ENCODE measurements around the gene OR2T33. TPM values are rescaled to one million over a fixed set of nuclear protein-coding genes. Genes with fewer than 3 reads are reported as not detected.

Gene OR2T33
- total RNA-seq, 2 experiments from 2014 or later = 0.25 TPM; not detected in 1

DNA sequence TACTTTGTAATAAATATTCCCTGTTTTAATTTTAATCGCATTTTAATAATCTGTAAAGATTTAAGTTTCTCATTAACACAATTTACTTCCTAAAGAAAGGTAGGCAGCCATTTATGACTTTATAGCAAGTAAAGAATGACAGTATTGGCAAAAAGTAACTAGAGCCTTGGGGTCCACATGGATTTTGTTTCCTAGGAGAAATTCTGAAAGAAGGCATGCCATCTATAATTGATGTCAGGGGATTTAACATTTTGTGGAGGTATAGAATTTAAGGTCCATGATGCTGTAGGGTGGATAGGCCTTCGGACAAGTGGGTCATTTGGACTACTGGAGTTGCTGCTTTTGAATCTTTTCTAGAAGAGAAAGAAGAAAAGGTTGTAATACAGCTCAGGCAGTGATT is 46.7 kb downstream of the OR2T33 start, which contains the start of gene OR2M4:
TSS of gene OR2M4 (plus strand) at position 301 of the 400 bp plus-strand sequence. CDS start 7,512 bp downstream, outside the sequence.
- intact Hi-C loops (cut with DNase I, micrococcal nuclease) = no loop called here
- Mint-ChIP-seq H3K36me3 (ENCODE audit: low read depth) (no peaks in the 10 kb centered on the region), H3K9me3 (peaks cover 4% of the 10 kb centered on the region), H3K4me3 (no peak within 1 kb of the TSS), H3K27ac (no peak within 1 kb of the TSS), H3K27me3 (peaks cover 14% of the 10 kb centered on the region), H3K4me1 (ENCODE audit: low read depth) (no peaks in the 10 kb centered on the region)
- ATAC-seq (ENCODE audit: poor library complexity) (no peak), DNase-seq (no peak)
- H3K4me1 ChIP-seq (ENCODE audit: insufficient read depth, low read length) = no peaks in the 10 kb centered on the region
- no peak within 1 kb of the TSS for H3K27ac ChIP-seq (ENCODE audit: low read depth in 1 of 2, low read length in 2 of 2)
- no peak within 1 kb of the TSS for H3K4me3 ChIP-seq (ENCODE audit: low read length)
- TF ChIP-seq, protein P1, sequence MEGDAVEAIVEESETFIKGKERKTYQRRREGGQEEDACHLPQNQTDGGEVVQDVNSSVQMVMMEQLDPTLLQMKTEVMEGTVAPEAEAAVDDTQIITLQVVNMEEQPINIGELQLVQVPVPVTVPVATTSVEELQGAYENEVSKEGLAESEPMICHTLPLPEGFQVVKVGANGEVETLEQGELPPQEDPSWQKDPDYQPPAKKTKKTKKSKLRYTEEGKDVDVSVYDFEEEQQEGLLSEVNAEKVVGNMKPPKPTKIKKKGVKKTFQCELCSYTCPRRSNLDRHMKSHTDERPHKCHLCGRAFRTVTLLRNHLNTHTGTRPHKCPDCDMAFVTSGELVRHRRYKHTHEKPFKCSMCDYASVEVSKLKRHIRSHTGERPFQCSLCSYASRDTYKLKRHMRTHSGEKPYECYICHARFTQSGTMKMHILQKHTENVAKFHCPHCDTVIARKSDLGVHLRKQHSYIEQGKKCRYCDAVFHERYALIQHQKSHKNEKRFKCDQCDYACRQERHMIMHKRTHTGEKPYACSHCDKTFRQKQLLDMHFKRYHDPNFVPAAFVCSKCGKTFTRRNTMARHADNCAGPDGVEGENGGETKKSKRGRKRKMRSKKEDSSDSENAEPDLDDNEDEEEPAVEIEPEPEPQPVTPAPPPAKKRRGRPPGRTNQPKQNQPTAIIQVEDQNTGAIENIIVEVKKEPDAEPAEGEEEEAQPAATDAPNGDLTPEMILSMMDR (IDR thresholded peaks at IDR 0.05) = no peak
- no peaks in the 10 kb centered on the region for H3K36me3 ChIP-seq (ENCODE audit: insufficient read depth, low read length)
- peaks cover 0 to 10% of the 10 kb centered on the region in 2 experiments for H3K9me3 ChIP-seq (ENCODE audit: control insufficient read depth in 1 of 2, insufficient read depth in 1 of 2, low read length in 2 of 2)
- CTCF ChIA-PET = no interaction called here
- POLR2A ChIA-PET = no interaction called here
- H3K27me3 ChIP-seq (ENCODE audit: control insufficient read depth in 1 of 2, insufficient read depth in 2 of 2, low read length in 2 of 2) = no peaks in the 10 kb centered on the region

DNA sequence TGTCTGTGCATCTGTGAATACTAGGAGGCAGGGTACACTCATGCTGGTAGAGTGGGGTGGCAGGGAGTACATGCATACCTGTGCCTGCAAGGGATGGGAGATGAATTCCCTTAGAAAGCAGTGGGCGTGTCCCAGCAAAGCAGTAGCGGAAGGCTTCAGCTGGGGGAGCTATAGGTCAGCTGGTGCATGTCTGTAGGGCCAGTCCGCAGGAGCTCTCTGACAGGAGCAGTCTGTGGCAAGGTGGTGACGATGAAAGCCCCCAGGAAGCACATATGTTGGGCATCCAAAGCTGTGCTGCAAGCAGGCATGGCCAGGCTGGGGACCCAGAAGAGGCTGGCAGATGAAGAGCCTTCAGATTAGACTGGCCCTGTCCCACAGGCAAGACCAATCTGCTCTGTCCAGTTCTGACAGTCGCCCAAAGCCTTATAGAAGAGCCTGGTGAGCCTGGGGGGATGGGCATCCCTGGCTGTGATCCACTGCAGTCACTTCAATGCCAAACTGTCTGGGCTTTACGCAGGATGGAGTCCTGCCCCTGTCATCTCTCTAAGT is 48.3 kb downstream of the OR2T33 start:
- Mint-ChIP-seq H3K4me1 (ENCODE audit: low read depth) (no peaks in the 10 kb centered on the region), H3K27ac (no peak overlapping the region), H3K27me3 (peaks cover 12% of the 10 kb centered on the region), H3K36me3 (ENCODE audit: low read depth) (no peaks in the 10 kb centered on the region), H3K4me3 (no peak overlapping the region), H3K9me3 (peaks cover 4% of the 10 kb centered on the region)
- H3K36me3 ChIP-seq (ENCODE audit: insufficient read depth, low read length) = no peaks in the 10 kb centered on the region
- no peak for ATAC-seq (ENCODE audit: poor library complexity)
- intact Hi-C loops (cut with DNase I, micrococcal nuclease) = no loop called here
- H3K27ac ChIP-seq (ENCODE audit: low read depth in 1 of 2, low read length in 2 of 2) = no peak overlapping the region
- no peak overlapping the region for H3K4me3 ChIP-seq (ENCODE audit: low read length)
- CTCF ChIA-PET = no interaction called here
- no peaks in the 10 kb centered on the region for H3K27me3 ChIP-seq (ENCODE audit: control insufficient read depth in 1 of 2, insufficient read depth in 2 of 2, low read length in 2 of 2)
- POLR2A ChIA-PET = no interaction called here
- no peaks in the 10 kb centered on the region for H3K4me1 ChIP-seq (ENCODE audit: insufficient read depth, low read length)
- no peak for DNase-seq
- peaks cover 0 to 10% of the 10 kb centered on the region in 2 experiments for H3K9me3 ChIP-seq (ENCODE audit: control insufficient read depth in 1 of 2, insufficient read depth in 1 of 2, low read length in 2 of 2)
- TF ChIP-seq, protein P1 (IDR thresholded peaks at IDR 0.05) = no peak

DNA sequence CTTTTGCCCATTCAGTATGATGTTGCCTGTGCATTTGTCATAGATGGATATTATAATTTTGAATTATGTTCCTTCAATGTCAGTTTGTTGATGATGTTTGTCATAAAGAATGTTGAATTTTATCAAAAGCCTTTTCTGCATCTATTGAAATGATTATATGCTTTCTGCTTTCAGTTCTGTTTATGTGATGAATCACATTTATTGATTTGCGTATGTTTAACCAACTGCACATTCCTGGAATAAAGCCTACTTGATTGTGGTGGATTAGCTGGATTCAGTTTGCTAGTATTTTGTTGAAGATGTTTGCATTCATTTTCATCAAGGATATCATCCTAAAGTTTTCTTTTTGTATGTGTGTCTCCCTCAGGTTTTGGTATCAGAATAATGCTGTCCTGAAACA is 52.2 kb downstream of the OR2T33 start:
- H3K27ac ChIP-seq (ENCODE audit: low read depth in 1 of 2, low read length in 2 of 2) = no peak overlapping the region
- CTCF ChIA-PET = no interaction called here
- H3K36me3 ChIP-seq (ENCODE audit: insufficient read depth, low read length) = no peaks in the 10 kb centered on the region
- no peak overlapping the region for H3K4me3 ChIP-seq (ENCODE audit: low read length)
- Mint-ChIP-seq H3K9me3 (peaks cover 4% of the 10 kb centered on the region), H3K27me3 (peaks cover 12% of the 10 kb centered on the region), H3K36me3 (ENCODE audit: low read depth) (no peaks in the 10 kb centered on the region), H3K4me1 (ENCODE audit: low read depth) (no peaks in the 10 kb centered on the region), H3K4me3 (no peak overlapping the region), H3K27ac (no peak overlapping the region)
- intact Hi-C loops (cut with DNase I, micrococcal nuclease) = no loop called here
- H3K4me1 ChIP-seq (ENCODE audit: insufficient read depth, low read length) = no peaks in the 10 kb centered on the region
- no peak for ATAC-seq (ENCODE audit: poor library complexity)
- POLR2A ChIA-PET = no interaction called here
- DNase-seq = no peak
- peaks cover 0 to 10% of the 10 kb centered on the region in 2 experiments for H3K9me3 ChIP-seq (ENCODE audit: control insufficient read depth in 1 of 2, insufficient read depth in 1 of 2, low read length in 2 of 2)
- TF ChIP-seq, protein P1 (IDR thresholded peaks at IDR 0.05) = no peak
- H3K27me3 ChIP-seq (ENCODE audit: control insufficient read depth in 1 of 2, insufficient read depth in 2 of 2, low read length in 2 of 2) = no peaks in the 10 kb centered on the region

Other genes starting within 250 kb of the OR2T33 start
- under 1 TPM; 0.19 to 0.22 TPM for gene OR2L2, start 247.9 kb downstream of the OR2T33 start, total RNA-seq
- not detected for gene OR2L3, start 231.1 kb downstream of the OR2T33 start, total RNA-seq
- gene OR2L13, start 182.8 kb downstream of the OR2T33 start, total RNA-seq = not detected
- not detected for gene OR2M5, start 132.8 kb downstream of the OR2T33 start, total RNA-seq
- gene OR2M2, start 103.2 kb downstream of the OR2T33 start, total RNA-seq = not detected
- not detected for gene OR2M3, start 80.7 kb downstream of the OR2T33 start, total RNA-seq
- gene OR2M4, start 46.6 kb downstream of the OR2T33 start, total RNA-seq = not detected
- gene OR2T12, start 25.4 kb upstream of the OR2T33 start, total RNA-seq = not detected
- gene OR2M7, start 46.6 kb upstream of the OR2T33 start, total RNA-seq = not detected
- gene OR14C36, start 70.8 kb upstream of the OR2T33 start, total RNA-seq = not detected
- not detected for gene OR2T4, start 83.7 kb upstream of the OR2T33 start, total RNA-seq
- not detected for gene OR2T6, start 97.8 kb upstream of the OR2T33 start, total RNA-seq
- gene OR2T1, start 125.1 kb upstream of the OR2T33 start, total RNA-seq = not detected
- gene OR2T2, start 167.7 kb upstream of the OR2T33 start, total RNA-seq = not detected
- not detected for gene OR2T3, start 195.4 kb upstream of the OR2T33 start, total RNA-seq
- gene OR2T5, start 210.6 kb upstream of the OR2T33 start, total RNA-seq = not detected
- gene OR2G6, start 230.1 kb upstream of the OR2T33 start, total RNA-seq = not detected